C4-2B (cell line): ENCODE measurements around the gene DTX2.
"Not testable (repeated sequence)": the region's sequence is repeated elsewhere in the genome, so short reads cannot be mapped to it uniquely, and the experiment has no call there.

Experiments
- ZFX ChIP-seq: fragments of 450-650 bp; IDR thresholded peaks from 2 replicates; pipeline ENCODE4 v1.6.1; 2017
- TF ChIP-seq, protein P1 (sequence below): fragments of 450-650 bp; conservative IDR thresholded peaks from 2 replicates; pipeline ENCODE4 v1.5.1; 2017; ENCODE audit warnings: mild to moderate bottlenecking

DNA sequence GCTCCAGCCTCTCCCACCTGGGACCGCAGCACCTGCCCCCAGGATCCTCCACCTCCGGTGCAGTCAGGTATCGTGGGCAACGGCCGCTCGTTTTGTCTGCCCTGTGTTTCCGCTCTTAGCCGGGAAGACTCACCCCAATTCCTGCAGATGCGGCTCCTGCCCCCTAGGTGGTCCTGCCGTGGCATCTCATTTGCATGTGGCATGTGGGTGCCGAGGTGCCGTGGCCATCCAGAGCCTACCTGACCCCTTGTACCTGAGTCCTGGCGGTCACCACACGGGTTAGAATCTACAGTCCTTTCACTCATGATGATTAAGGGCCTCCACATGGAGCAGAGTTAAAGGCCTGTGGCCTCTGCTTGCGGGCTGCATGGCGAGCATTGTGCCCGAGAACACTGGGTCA, 21.6 kb downstream of the DTX2 start:
- TF ChIP-seq, protein P1, sequence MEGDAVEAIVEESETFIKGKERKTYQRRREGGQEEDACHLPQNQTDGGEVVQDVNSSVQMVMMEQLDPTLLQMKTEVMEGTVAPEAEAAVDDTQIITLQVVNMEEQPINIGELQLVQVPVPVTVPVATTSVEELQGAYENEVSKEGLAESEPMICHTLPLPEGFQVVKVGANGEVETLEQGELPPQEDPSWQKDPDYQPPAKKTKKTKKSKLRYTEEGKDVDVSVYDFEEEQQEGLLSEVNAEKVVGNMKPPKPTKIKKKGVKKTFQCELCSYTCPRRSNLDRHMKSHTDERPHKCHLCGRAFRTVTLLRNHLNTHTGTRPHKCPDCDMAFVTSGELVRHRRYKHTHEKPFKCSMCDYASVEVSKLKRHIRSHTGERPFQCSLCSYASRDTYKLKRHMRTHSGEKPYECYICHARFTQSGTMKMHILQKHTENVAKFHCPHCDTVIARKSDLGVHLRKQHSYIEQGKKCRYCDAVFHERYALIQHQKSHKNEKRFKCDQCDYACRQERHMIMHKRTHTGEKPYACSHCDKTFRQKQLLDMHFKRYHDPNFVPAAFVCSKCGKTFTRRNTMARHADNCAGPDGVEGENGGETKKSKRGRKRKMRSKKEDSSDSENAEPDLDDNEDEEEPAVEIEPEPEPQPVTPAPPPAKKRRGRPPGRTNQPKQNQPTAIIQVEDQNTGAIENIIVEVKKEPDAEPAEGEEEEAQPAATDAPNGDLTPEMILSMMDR = not testable (repeated sequence)
- not testable (repeated sequence) for TF ChIP-seq ZFX
